PC-9 (cell line): ENCODE data around the gene TRPM6. TPM values are rescaled to one million over a fixed set of nuclear protein-coding genes. Genes with fewer than 3 reads are reported as not detected.

Experiments
- BruUV-seq: library from RNA; stranded (reverse); fragments of 400-500 nt; replicated peaks from 2 replicates; lab custom pipeline; 2021; lab: Mats Ljungman, UMichigan
- CTCF ChIA-PET: fragments of 300-600 bp; sonication (Branson Sonifier 250); formaldehyde crosslinking; loops from one replicate; lab custom pipeline; 2022; ENCODE audit warnings: antibody characterized with exemption; lab: Charles Lee
- POLR2A ChIA-PET: fragments of 300-600 bp; sonication (Branson Sonifier 250); formaldehyde crosslinking; loops from one replicate; lab custom pipeline; 2022; ENCODE audit warnings: antibody characterized with exemption; ENCODE audit not compliant: unreplicated experiment; lab: Charles Lee
- DNase-seq, 2 experiments: peaks; one replicate each; pipeline versions ENCODE4 v3.0.0 to v3.0.0-alpha.2; 2015 to 2022; ENCODE audit warnings: mixed read lengths in 1 of 2
- H2AFZ ChIP-seq: fragments of 200-600 bp; sonication (generic); 2 replicates; pipeline ENCODE4 v1.8.1; 2017; ENCODE audit warnings: antibody characterized with exemption
- H3F3A ChIP-seq: fragments of 200-600 bp; sonication (generic); 2 replicates; pipeline ENCODE4 v1.8.1; 2017; ENCODE audit warnings: antibody characterized with exemption, mild to moderate bottlenecking, low read depth; ENCODE audit not compliant: insufficient read depth
- H3K27ac ChIP-seq: fragments of 200-600 bp; sonication (generic); 2 replicates; pipeline ENCODE4 v1.6.1; 2016; ENCODE audit warnings: mixed run types
- H3K27me3 ChIP-seq: fragments of 200-600 bp; sonication (generic); 2 replicates; pipeline ENCODE4 v1.6.1; 2016; ENCODE audit warnings: low read depth, mixed run types; ENCODE audit not compliant: insufficient read depth
- H3K36me3 ChIP-seq: fragments of 200-600 bp; sonication (generic); 2 replicates; pipeline ENCODE4 v1.6.1; 2016; ENCODE audit warnings: low read depth, mixed run types
- H3K4me1 ChIP-seq: fragments of 200-600 bp; sonication (generic); replicated peaks from 2 replicates; pipeline ENCODE4 v1.6.1; 2016; ENCODE audit warnings: mixed run types; ENCODE audit not compliant: insufficient read depth
- H3K4me2 ChIP-seq: fragments of 200-600 bp; sonication (generic); 2 replicates; pipeline ENCODE4 v1.6.1; 2017; ENCODE audit warnings: mixed run types
- H3K4me3 ChIP-seq: fragments of 200-600 bp; sonication (generic); 2 replicates; pipeline ENCODE4 v1.6.1; 2016; ENCODE audit warnings: mixed run types
- H3K79me2 ChIP-seq: fragments of 200-600 bp; sonication (generic); 2 replicates; pipeline ENCODE4 v1.6.1; 2017; ENCODE audit warnings: low read depth, mixed run types
- H3K9me2 ChIP-seq: fragments of 200-600 bp; sonication (generic); 2 replicates; pipeline ENCODE4 v1.8.1; 2017; ENCODE audit warnings: mild to moderate bottlenecking; ENCODE audit not compliant: insufficient read depth
- H3K9me3 ChIP-seq: fragments of 200-600 bp; sonication (generic); 2 replicates; pipeline ENCODE4 v1.8.1; 2016; ENCODE audit warnings: low read depth; ENCODE audit not compliant: insufficient read depth
- H4K20me1 ChIP-seq: fragments of 200-600 bp; sonication (generic); 2 replicates; pipeline ENCODE4 v1.8.1; 2017; ENCODE audit not compliant: insufficient read depth
- CTCF ChIP-seq: fragments of 200-600 bp; sonication (generic); conservative IDR thresholded peaks from 2 replicates; pipeline ENCODE4 v1.6.1; 2017; ENCODE audit warnings: mixed run types, antibody characterized with exemption, mild to moderate bottlenecking, moderate library complexity
- EZH2 ChIP-seq: fragments of 200-600 bp; sonication (generic); IDR thresholded peaks from 2 replicates; pipeline ENCODE4 v1.8.0; 2017; ENCODE audit warnings: antibody characterized with exemption, low read depth
- intact Hi-C: fragments of 100-400 bp; cut with micrococcal nuclease; formaldehyde crosslinking; loops from one replicate; pipeline ENCODE4 v1.10.0; 2022; ENCODE audit not compliant: unreplicated experiment
- total RNA-seq: library from RNA; stranded (reverse); gene quantifications from 2 replicates; pipeline ENCODE4 v1.2.3, GENCODE V29; 2021

Gene TRPM6
- total RNA-seq, 1 experiment from 2014 or later = 0.09 TPM

- H3K9me3 ChIP-seq = no peaks in the 10 kb centered on the region
- H4K20me1 ChIP-seq = no peaks in the 10 kb centered on the region
- no peaks in the 10 kb centered on the region for H3K4me1 ChIP-seq
- no peaks in the 10 kb centered on the region for H3K36me3 ChIP-seq
- H3K4me3 ChIP-seq = no peak overlapping the region
- no peak for TF ChIP-seq CTCF
- TF ChIP-seq EZH2 = no peak
- no peak for DNase-seq
- H3K27me3 ChIP-seq = no peaks in the 10 kb centered on the region
- no peak overlapping the region for H3K27ac ChIP-seq
- H3F3A ChIP-seq = no peaks in the 10 kb centered on the region
- H2AFZ ChIP-seq = no peak overlapping the region
- ChIA-PET CTCF (interaction anchor here (0.6 to 2.7 kb wide), 3 partner anchors 217 to 253 kb away, joined by 3 to 6 read pairs (median 6); no protein-coding TSS in a partner anchor), POLR2A (no interaction called here)
- H3K79me2 ChIP-seq = no peaks in the 10 kb centered on the region
- intact Hi-C loops = loop anchor here (2.0 kb wide), 2 partner anchors 175 to 1523 kb away; no protein-coding TSS in a partner anchor
- BruUV-seq = no TSS peak
- H3K9me2 ChIP-seq = no peaks in the 10 kb centered on the region
- no peak overlapping the region for H3K4me2 ChIP-seq
Measured at GRCh38 chr9:74775396-74775795, 112.3 kb downstream of the TRPM6 start.

- H3K36me3 ChIP-seq = no peaks in the 10 kb centered on the region
- H3K4me2 ChIP-seq = no peak overlapping the region
- ChIA-PET CTCF (interaction anchor here (0.7 to 1.9 kb wide), 4 partner anchors 178 to 302 kb away, joined by 3 to 7 read pairs (median 4); no protein-coding TSS in a partner anchor), POLR2A (interaction anchor here (0.6 kb wide), 1 partner anchor 425 kb away, joined by 3 read pairs; no protein-coding TSS in a partner anchor)
- H3K27me3 ChIP-seq = no peaks in the 10 kb centered on the region
- no peak for TF ChIP-seq EZH2
- peak; percentile 89 for TF ChIP-seq CTCF
- H3K4me1 ChIP-seq = no peaks in the 10 kb centered on the region
- no peaks in the 10 kb centered on the region for H3F3A ChIP-seq
- H3K79me2 ChIP-seq = no peaks in the 10 kb centered on the region
- H3K4me3 ChIP-seq = no peak overlapping the region
- H3K9me2 ChIP-seq = no peaks in the 10 kb centered on the region
- peak; percentile 46 to 70 for DNase-seq
- no peak overlapping the region for H2AFZ ChIP-seq
- no peak overlapping the region for H3K27ac ChIP-seq
- no peaks in the 10 kb centered on the region for H3K9me3 ChIP-seq
- BruUV-seq = no TSS peak
- intact Hi-C loops = loop anchor here (1.0 to 5.0 kb wide), 7 partner anchors 177 to 1525 kb away; partner anchors contain the start of gene CARNMT1
- H4K20me1 ChIP-seq = no peaks in the 10 kb centered on the region
Measured at GRCh38 chr9:74773886-74774479, 113.7 kb downstream of the TRPM6 start.

- no peak for DNase-seq
- no peaks in the 10 kb centered on the region for H3K36me3 ChIP-seq
- POLR2A ChIA-PET = no interaction called here
- no peak overlapping the region for H3K4me3 ChIP-seq
- intact Hi-C loops = loop anchor here (5.0 kb wide), 2 partner anchors 210 to 415 kb away; no protein-coding TSS in a partner anchor
- no peaks in the 10 kb centered on the region for H3K4me1 ChIP-seq
- H3F3A ChIP-seq = no peaks in the 10 kb centered on the region
- no peaks in the 10 kb centered on the region for H3K79me2 ChIP-seq
- H3K27me3 ChIP-seq = no peaks in the 10 kb centered on the region
- no peaks in the 10 kb centered on the region for H3K9me2 ChIP-seq
- H3K27ac ChIP-seq = no peak overlapping the region
- CTCF ChIA-PET = no interaction called here
- no peak overlapping the region for H2AFZ ChIP-seq
- no peaks in the 10 kb centered on the region for H4K20me1 ChIP-seq
- TF ChIP-seq EZH2 (no peak), CTCF (no peak)
- no TSS peak for BruUV-seq
- H3K9me3 ChIP-seq = no peaks in the 10 kb centered on the region
- no peak overlapping the region for H3K4me2 ChIP-seq
Measured at GRCh38 chr9:74772121-74772520, 115.6 kb downstream of the TRPM6 start.
